ENCODE results near the gene SNTG2.

Gene SNTG2

DNA sequence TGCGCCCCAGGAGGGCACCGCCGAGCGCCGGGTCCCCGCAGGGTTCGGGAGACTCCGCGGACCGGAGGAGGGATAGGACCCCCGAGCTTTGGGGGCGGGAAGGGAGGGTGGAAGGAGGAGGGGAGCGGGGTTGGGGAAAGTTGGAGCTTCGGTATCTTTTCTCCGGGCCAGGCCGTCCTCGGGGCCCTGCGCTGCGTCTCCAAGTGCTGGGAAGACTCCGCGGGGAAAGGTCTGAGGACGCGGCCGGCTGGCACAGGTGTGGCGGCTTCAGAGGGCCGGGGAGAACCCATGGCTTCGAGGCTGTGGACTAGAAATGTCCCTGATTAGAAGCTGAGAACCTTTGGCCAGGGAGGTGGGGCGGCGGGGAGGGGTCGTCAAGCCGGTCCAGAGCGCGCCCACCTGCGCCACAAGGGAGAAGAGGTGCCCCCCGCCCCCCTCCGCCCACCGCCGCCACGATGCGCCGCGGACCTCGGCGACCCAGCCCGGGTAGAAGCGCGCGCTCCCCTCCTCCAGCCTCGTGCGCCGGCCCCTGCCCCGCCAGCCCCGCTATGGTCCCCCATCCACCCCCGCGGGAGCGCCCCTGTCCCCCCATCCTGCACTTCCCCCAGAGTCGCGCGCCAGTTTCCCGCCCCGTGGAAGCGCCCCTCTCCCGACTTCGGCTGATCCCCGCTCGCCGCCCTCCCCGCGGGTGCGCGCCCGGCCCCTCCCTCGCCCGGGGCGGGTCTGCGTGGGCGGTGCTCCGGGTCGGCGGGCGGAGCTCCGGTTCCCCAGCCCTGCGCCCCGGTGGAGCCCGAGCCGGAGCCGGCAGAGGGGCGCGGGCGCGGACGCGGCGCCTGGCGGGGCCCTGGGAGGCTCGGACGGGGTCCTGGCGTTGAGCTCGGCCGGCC is at the start of gene SNTG2:
Gene SNTG2, plus strand, starts transcription at position 770 of the 887 bp plus-strand sequence. CDS start 148 bp downstream, outside the sequence.
- no peak for ATAC-seq
- TF ChIP-seq, protein P1, sequence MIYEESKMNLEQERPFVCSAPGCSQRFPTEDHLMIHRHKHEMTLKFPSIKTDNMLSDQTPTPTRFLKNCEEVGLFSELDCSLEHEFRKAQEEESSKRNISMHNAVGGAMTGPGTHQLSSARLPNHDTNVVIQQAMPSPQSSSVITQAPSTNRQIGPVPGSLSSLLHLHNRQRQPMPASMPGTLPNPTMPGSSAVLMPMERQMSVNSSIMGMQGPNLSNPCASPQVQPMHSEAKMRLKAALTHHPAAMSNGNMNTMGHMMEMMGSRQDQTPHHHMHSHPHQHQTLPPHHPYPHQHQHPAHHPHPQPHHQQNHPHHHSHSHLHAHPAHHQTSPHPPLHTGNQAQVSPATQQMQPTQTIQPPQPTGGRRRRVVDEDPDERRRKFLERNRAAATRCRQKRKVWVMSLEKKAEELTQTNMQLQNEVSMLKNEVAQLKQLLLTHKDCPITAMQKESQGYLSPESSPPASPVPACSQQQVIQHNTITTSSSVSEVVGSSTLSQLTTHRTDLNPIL (CRISPR knock-in tag; IDR thresholded peaks at IDR 0.05; ENCODE audit: low read depth), result no peak
- no peak for TF ChIP-seq ZNF565 (CRISPR knock-in tag; conservative IDR thresholded peaks at IDR 0.05; ENCODE audit: low read depth)
- TF ChIP-seq, protein P2, sequence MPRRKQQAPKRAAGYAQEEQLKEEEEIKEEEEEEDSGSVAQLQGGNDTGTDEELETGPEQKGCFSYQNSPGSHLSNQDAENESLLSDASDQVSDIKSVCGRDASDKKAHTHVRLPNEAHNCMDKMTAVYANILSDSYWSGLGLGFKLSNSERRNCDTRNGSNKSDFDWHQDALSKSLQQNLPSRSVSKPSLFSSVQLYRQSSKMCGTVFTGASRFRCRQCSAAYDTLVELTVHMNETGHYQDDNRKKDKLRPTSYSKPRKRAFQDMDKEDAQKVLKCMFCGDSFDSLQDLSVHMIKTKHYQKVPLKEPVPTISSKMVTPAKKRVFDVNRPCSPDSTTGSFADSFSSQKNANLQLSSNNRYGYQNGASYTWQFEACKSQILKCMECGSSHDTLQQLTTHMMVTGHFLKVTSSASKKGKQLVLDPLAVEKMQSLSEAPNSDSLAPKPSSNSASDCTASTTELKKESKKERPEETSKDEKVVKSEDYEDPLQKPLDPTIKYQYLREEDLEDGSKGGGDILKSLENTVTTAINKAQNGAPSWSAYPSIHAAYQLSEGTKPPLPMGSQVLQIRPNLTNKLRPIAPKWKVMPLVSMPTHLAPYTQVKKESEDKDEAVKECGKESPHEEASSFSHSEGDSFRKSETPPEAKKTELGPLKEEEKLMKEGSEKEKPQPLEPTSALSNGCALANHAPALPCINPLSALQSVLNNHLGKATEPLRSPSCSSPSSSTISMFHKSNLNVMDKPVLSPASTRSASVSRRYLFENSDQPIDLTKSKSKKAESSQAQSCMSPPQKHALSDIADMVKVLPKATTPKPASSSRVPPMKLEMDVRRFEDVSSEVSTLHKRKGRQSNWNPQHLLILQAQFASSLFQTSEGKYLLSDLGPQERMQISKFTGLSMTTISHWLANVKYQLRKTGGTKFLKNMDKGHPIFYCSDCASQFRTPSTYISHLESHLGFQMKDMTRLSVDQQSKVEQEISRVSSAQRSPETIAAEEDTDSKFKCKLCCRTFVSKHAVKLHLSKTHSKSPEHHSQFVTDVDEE (CRISPR knock-in tag; IDR thresholded peaks at IDR 0.05), result no peak
- no peak for TF ChIP-seq SNAI2 (CRISPR knock-in tag; IDR thresholded peaks at IDR 0.05)
- no peak for TF ChIP-seq CSDC2 (CRISPR knock-in tag; IDR thresholded peaks at IDR 0.05)
- TF ChIP-seq TOX (CRISPR knock-in tag; IDR thresholded peaks at IDR 0.05; ENCODE audit: borderline replicate concordance), result no peak
- no peak for TF ChIP-seq TCF4 (CRISPR knock-in tag; IDR thresholded peaks at IDR 0.05; ENCODE audit: borderline replicate concordance)
- no peak for TF ChIP-seq PPARA (CRISPR knock-in tag; IDR thresholded peaks at IDR 0.05; ENCODE audit: borderline replicate concordance)
- TF ChIP-seq, protein P3, sequence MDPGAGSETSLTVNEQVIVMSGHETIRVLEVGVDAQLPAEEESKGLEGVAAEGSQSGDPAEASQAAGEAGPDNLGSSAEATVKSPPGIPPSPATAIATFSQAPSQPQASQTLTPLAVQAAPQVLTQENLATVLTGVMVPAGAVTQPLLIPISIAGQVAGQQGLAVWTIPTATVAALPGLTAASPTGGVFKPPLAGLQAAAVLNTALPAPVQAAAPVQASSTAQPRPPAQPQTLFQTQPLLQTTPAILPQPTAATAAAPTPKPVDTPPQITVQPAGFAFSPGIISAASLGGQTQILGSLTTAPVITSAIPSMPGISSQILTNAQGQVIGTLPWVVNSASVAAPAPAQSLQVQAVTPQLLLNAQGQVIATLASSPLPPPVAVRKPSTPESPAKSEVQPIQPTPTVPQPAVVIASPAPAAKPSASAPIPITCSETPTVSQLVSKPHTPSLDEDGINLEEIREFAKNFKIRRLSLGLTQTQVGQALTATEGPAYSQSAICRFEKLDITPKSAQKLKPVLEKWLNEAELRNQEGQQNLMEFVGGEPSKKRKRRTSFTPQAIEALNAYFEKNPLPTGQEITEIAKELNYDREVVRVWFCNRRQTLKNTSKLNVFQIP (CRISPR knock-in tag; IDR thresholded peaks at IDR 0.05; ENCODE audit: borderline replicate concordance, low read depth), result no peak
- TF ChIP-seq ISL1 (CRISPR knock-in tag; IDR thresholded peaks at IDR 0.05), result no peak
- TF ChIP-seq, protein P4, sequence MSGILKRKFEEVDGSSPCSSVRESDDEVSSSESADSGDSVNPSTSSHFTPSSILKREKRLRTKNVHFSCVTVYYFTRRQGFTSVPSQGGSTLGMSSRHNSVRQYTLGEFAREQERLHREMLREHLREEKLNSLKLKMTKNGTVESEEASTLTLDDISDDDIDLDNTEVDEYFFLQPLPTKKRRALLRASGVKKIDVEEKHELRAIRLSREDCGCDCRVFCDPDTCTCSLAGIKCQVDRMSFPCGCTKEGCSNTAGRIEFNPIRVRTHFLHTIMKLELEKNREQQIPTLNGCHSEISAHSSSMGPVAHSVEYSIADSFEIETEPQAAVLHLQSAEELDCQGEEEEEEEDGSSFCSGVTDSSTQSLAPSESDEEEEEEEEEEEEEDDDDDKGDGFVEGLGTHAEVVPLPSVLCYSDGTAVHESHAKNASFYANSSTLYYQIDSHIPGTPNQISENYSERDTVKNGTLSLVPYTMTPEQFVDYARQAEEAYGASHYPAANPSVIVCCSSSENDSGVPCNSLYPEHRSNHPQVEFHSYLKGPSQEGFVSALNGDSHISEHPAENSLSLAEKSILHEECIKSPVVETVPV (CRISPR knock-in tag; IDR thresholded peaks at IDR 0.05), result no peak

DNA sequence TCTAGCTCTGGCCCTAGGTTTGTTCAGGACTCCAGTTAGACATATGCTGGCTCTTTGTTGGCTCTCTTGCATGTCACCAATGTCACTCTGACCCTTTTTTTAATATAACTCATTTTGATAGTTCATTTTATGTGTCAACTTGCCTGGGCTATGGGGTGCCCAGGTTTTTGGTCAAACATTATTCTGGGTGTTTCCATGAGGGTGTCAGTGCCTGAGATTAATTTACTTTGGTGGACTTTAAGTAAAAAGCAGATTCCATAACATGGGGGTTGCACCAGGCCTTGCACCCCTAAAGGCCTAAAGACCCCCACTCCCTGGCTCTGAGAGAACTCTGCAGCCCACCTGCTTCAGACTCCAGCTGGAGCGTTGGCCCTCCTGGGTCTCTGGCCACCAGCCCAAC is 48.1 kb upstream of the SNTG2 start:
- TF ChIP-seq, protein P3 (CRISPR knock-in tag; IDR thresholded peaks at IDR 0.05; ENCODE audit: borderline replicate concordance, low read depth), result no peak
- ATAC-seq, result no peak

DNA sequence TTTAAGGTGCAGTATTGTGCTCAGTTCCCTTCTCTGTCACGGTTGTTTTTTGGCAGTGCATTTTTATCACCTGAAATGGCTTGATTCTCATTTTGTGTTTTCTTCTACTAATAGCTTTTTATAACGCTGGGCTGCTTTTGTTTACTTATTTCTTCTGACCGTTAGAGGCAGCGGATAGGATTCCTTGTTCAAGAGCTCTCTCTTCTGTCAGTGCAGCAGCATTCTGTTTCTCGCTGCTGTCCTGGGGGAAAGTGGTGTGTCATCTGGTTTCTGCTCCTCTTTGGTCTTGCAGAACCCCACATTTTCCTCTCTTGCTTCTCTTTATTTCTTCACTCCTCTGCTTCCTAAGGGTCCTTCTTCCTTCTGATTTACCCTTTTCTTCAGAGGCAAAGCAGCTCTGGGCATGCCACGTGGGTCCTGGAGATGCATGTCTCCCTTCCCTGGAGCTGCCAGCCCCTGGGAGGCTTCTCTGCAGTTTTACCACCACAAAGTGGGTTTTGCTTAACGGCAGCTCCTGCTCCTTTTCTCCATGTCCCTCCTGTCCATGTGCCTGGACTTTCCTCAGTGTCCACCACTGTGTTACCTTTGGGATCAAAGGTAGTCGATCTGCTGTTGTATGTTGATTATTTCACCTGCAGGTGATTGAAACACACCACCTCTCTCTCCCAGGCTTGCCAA is 47.3 kb upstream of the SNTG2 start:
- ATAC-seq, result no peak
- TF ChIP-seq, protein P2 (CRISPR knock-in tag; IDR thresholded peaks at IDR 0.05), result no peak
- TF ChIP-seq ZC3H10 (CRISPR knock-in tag; IDR thresholded peaks at IDR 0.05), result no peak
- TF ChIP-seq ZNF70 (CRISPR knock-in tag; IDR thresholded peaks at IDR 0.05), result no peak
- TF ChIP-seq OSR1 (CRISPR knock-in tag; IDR thresholded peaks at IDR 0.05), result no peak
- TF ChIP-seq ZFP3 (CRISPR knock-in tag; IDR thresholded peaks at IDR 0.05), result no peak
- TF ChIP-seq, protein P5, sequence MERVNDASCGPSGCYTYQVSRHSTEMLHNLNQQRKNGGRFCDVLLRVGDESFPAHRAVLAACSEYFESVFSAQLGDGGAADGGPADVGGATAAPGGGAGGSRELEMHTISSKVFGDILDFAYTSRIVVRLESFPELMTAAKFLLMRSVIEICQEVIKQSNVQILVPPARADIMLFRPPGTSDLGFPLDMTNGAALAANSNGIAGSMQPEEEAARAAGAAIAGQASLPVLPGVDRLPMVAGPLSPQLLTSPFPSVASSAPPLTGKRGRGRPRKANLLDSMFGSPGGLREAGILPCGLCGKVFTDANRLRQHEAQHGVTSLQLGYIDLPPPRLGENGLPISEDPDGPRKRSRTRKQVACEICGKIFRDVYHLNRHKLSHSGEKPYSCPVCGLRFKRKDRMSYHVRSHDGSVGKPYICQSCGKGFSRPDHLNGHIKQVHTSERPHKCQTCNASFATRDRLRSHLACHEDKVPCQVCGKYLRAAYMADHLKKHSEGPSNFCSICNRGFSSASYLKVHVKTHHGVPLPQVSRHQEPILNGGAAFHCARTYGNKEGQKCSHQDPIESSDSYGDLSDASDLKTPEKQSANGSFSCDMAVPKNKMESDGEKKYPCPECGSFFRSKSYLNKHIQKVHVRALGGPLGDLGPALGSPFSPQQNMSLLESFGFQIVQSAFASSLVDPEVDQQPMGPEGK (CRISPR knock-in tag; IDR thresholded peaks at IDR 0.05; ENCODE audit: borderline replicate concordance), result no peak
- TF ChIP-seq ESRRG (CRISPR knock-in tag; IDR thresholded peaks at IDR 0.05), result no peak
- TF ChIP-seq, protein P4 (CRISPR knock-in tag; IDR thresholded peaks at IDR 0.05), result no peak
- TF ChIP-seq ZNF8 (CRISPR knock-in tag; IDR thresholded peaks at IDR 0.05), result no peak
- no peak for TF ChIP-seq CSDC2 (CRISPR knock-in tag; IDR thresholded peaks at IDR 0.05)
- no peak for TF ChIP-seq GLIS3 (CRISPR knock-in tag; IDR thresholded peaks at IDR 0.05)
- TF ChIP-seq SNAI2 (CRISPR knock-in tag; IDR thresholded peaks at IDR 0.05), result no peak
- no peak for TF ChIP-seq TCF4 (CRISPR knock-in tag; IDR thresholded peaks at IDR 0.05; ENCODE audit: borderline replicate concordance)
- TF ChIP-seq ZNF565 (CRISPR knock-in tag; conservative IDR thresholded peaks at IDR 0.05; ENCODE audit: low read depth), result no peak
